Right cardiac atrium (tissue), 5 donors: ENCODE results near the gene KRT72. TPM values are rescaled to one million over a fixed set of nuclear protein-coding genes. Genes with fewer than 3 reads are reported as not detected.
A peak's percentile ranks its signal among the peaks of the same experiment; 100 is the strongest.

Experiments
- ATAC-seq, 2 donors: fragments of 200-7000 bp; cut with Tn5 transposase; one replicate each; pipeline versions ENCODE4 v1.8.0 to v1.9.1; 2020; ENCODE audit warnings: moderate library complexity in 2 of 2, mild to moderate bottlenecking in 1 of 2
- DNase-seq, 3 donors: peaks; one replicate each; pipeline ENCODE4 v3.0.0-alpha.2; 2020
- H3K27ac ChIP-seq: one replicate; pipeline ENCODE4 v1.5.1; 2013; ENCODE audit warnings: mild to moderate bottlenecking, low read length, control low read depth, moderate library complexity
- H3K27me3 ChIP-seq: one replicate; pipeline ENCODE4 v1.6.1; 2013; ENCODE audit not compliant: control insufficient read depth, insufficient read depth
- H3K4me1 ChIP-seq: one replicate; pipeline ENCODE4 v1.6.1; 2013; ENCODE audit warnings: low read length; ENCODE audit not compliant: control insufficient read depth, insufficient read depth
- H3K4me3 ChIP-seq: one replicate; pipeline ENCODE4 v1.5.1; 2013; ENCODE audit warnings: low read length, control low read depth
- H3K9me3 ChIP-seq: one replicate; pipeline ENCODE4 v1.6.1; 2013; ENCODE audit warnings: low read length; ENCODE audit not compliant: control insufficient read depth
- WGBS: extraction: QIAGEN DNeasy Blood & Tissue Kit; methylation state at CpG from one replicate; pipeline ENCODE4 v1.1.7; 2013; 5-methylcytosine and 5-hydroxymethylcytosine counted together
- intact Hi-C, 4 donors: fragments of 100-400 bp; cut with DNase I; formaldehyde crosslinking; loops; one replicate each; pipeline versions ENCODE4 v1.11.0 to v1.14.0; 2022 to 2023
- polyA plus RNA-seq: library from polyadenylated mRNA; stranded (reverse); fragments of 200-250 nt; gene quantifications from one replicate; pipeline ENCODE4 v1.2.3, GENCODE V29; 2013
- total RNA-seq, 4 donors: library from RNA; stranded (reverse); fragmentation: NEBNext Ultra II Directional; extraction: Animal tissue kit (Norgen Biotek cat#: 25700); gene quantifications; one replicate each; pipeline ENCODE4 v1.2.1, GENCODE V29; 2021
- donor health status: healthy with polysubstance abuse.
- donor health status: DM: no; HTN: yes; CAD: no.
- donor health status: DM: no; HTN: no; CAD: no.
- donor health status: DM: no; HTN: yes; CAD: no; lungs with severe emphysema.
- donor health status: DM: yes; HTN: yes; CAD: no.

The KRT72 gene
- total and polyA plus RNA-seq, 5 donors: not detected

GRCh38 chr12:52575256-52575655 is 26.0 kb downstream of the KRT72 start:
- no peak overlapping the region for H3K4me3 ChIP-seq
- no peaks in the 10 kb centered on the region for H3K9me3 ChIP-seq
- ATAC-seq (no peak), DNase-seq (no peak)
- WGBS: 88% methylated on average over 9 of the region's 9 CpGs
- no peaks in the 10 kb centered on the region for H3K27me3 ChIP-seq
- H3K4me1 ChIP-seq: no peaks in the 10 kb centered on the region
- no peak overlapping the region for H3K27ac ChIP-seq
- intact Hi-C loops: no loop called here

- Histone ChIP-seq H3K27ac (no peak within 1 kb of the TSS), H3K27me3 (no peaks in the 10 kb centered on the region), H3K4me3 (no peak within 1 kb of the TSS), H3K9me3 (no peaks in the 10 kb centered on the region), H3K4me1 (no peaks in the 10 kb centered on the region)
- DNase-seq (no peak), ATAC-seq (no peak)
- 54% methylated on average over 3 of the region's 3 CpGs for WGBS
- intact Hi-C loops: no loop called here
Observed at GRCh38 chr12:52573743-52574142, 27.5 kb downstream of the KRT72 start, which contains the start of gene KRT74. Gene KRT74 (minus strand): TSS chr12:52573843. CDS start chr12:52573777, 66 bp downstream.

- WGBS: 93% methylated on average over 15 of the region's 15 CpGs
- Histone ChIP-seq H3K27ac (no peak overlapping the region), H3K27me3 (no peaks in the 10 kb centered on the region), H3K4me1 (no peaks in the 10 kb centered on the region), H3K9me3 (no peaks in the 10 kb centered on the region), H3K4me3 (no peak overlapping the region)
- intact Hi-C loops: no loop called here
- DNase-seq (no peak), ATAC-seq (no peak)
Observed at GRCh38 chr12:52573306-52573705, 28.0 kb downstream of the KRT72 start.

- intact Hi-C loops: no loop called here
- 95% methylated on average over 10 of the region's 10 CpGs for WGBS
Observed at GRCh38 chr12:52570511-52570910, 30.8 kb downstream of the KRT72 start.

GRCh38 chr12:52568111-52568510 is 33.2 kb downstream of the KRT72 start:
- Histone ChIP-seq H3K27me3 (no peaks in the 10 kb centered on the region), H3K4me1 (peaks cover 2% of the 10 kb centered on the region), H3K9me3 (no peaks in the 10 kb centered on the region), H3K4me3 (no peak overlapping the region), H3K27ac (no peak overlapping the region)
- DNase-seq (peak in 1 of 3 donors; percentile 40), ATAC-seq (no peak)
- intact Hi-C loops: no loop called here
- 87% methylated on average over 12 of the region's 12 CpGs for whole genome bisulfite sequencing

More at GRCh38 chr12:52570511-52570910, 30.8 kb downstream of the KRT72 start:
- Histone ChIP-seq H3K27ac (no peak overlapping the region), H3K27me3 (no peaks in the 10 kb centered on the region), H3K9me3 (no peaks in the 10 kb centered on the region), H3K4me1 (peaks cover 2% of the 10 kb centered on the region), H3K4me3 (no peak overlapping the region)
- ATAC-seq (no peak), DNase-seq (no peak)

- H3K4me1 ChIP-seq: peaks cover 2% of the 10 kb centered on the region
- H3K27me3 ChIP-seq: no peaks in the 10 kb centered on the region
- ATAC-seq: peak; percentile 93
Observed at GRCh38 chr12:52566847-52567291, 34.4 kb downstream of the KRT72 start.

GRCh38 chr12:52564582-52564981 is 36.7 kb downstream of the KRT72 start:
- H3K4me1 ChIP-seq: peaks cover 2% of the 10 kb centered on the region
- intact Hi-C loops: no loop called here
- ATAC-seq (no peak), DNase-seq (no peak)
- H3K9me3 ChIP-seq: no peaks in the 10 kb centered on the region
- H3K27me3 ChIP-seq: no peaks in the 10 kb centered on the region
- H3K4me3 ChIP-seq: no peak overlapping the region
- WGBS: 44% methylated on average over 1 of the region's 1 CpG
- H3K27ac ChIP-seq: no peak overlapping the region

More at GRCh38 chr12:52566847-52567291, 34.4 kb downstream of the KRT72 start:
- Histone ChIP-seq H3K9me3 (no peaks in the 10 kb centered on the region), H3K4me3 (no peak overlapping the region), H3K27ac (peak overlapping the region; percentile 5)
- intact Hi-C loops: no loop called here
- DNase-seq: peak; percentile 60 to 86 (median 83)
- 33% methylated on average over 8 of the region's 8 CpGs for WGBS

GRCh38 chr12:52561880-52562449 is 39.3 kb downstream of the KRT72 start:
- no peaks in the 10 kb centered on the region for H3K27me3 ChIP-seq
- intact Hi-C loops: no loop called here
- WGBS: 63% methylated on average over 3 of the region's 3 CpGs
- H3K4me1 ChIP-seq: peaks cover 2% of the 10 kb centered on the region
- H3K9me3 ChIP-seq: no peaks in the 10 kb centered on the region
- H3K4me3 ChIP-seq: no peak overlapping the region
- H3K27ac ChIP-seq: no peak overlapping the region
- ATAC-seq (no peak), DNase-seq (no peak)

- no peak for DNase-seq
- Histone ChIP-seq H3K27me3 (no peaks in the 10 kb centered on the region), H3K4me3 (no peak overlapping the region), H3K4me1 (no peaks in the 10 kb centered on the region), H3K9me3 (no peaks in the 10 kb centered on the region), H3K27ac (no peak overlapping the region)
- no peak for ATAC-seq
- intact Hi-C loops: no loop called here
- WGBS: 78% methylated on average over 4 of the region's 4 CpGs
Observed at GRCh38 chr12:52559979-52560378, 41.3 kb downstream of the KRT72 start.

GRCh38 chr12:52558781-52559445 is 42.4 kb downstream of the KRT72 start:
- intact Hi-C loops: no loop called here
- Histone ChIP-seq H3K4me3 (no peak overlapping the region), H3K4me1 (no peaks in the 10 kb centered on the region), H3K27me3 (no peaks in the 10 kb centered on the region), H3K27ac (no peak overlapping the region), H3K9me3 (no peaks in the 10 kb centered on the region)
- ATAC-seq: no peak
- peak in 1 of 3 donors; percentile 31 for DNase-seq
- 77% methylated on average over 8 of the region's 8 CpGs for WGBS

- DNase-seq (no peak), ATAC-seq (no peak)
- H3K27ac ChIP-seq: no peak overlapping the region
- no peak overlapping the region for H3K4me3 ChIP-seq
- WGBS: 65% methylated on average over 2 of the region's 2 CpGs
- H3K4me1 ChIP-seq: no peaks in the 10 kb centered on the region
- H3K9me3 ChIP-seq: no peaks in the 10 kb centered on the region
- intact Hi-C loops: no loop called here
- no peaks in the 10 kb centered on the region for H3K27me3 ChIP-seq
Observed at GRCh38 chr12:52557476-52557875, 43.8 kb downstream of the KRT72 start.
